GM19463 (cell line): ENCODE results near the gene FAM174A.

ENCODE experiments used
- ATAC-seq: cut with Tn5 transposase; IDR thresholded peaks from one replicate; pipeline ENCODE4 v1.9.1; 2021; ENCODE audit warnings: mild to moderate bottlenecking, moderate library complexity; ENCODE audit not compliant: unreplicated experiment

Gene FAM174A

GRCh38 chr5:100535060-100536005 is at the start of gene FAM174A:
Gene FAM174A (plus strand): TSS chr5:100535374. CDS start chr5:100535531, 157 bp downstream.
- peak; percentile 96 for ATAC-seq

GRCh38 chr5:100493996-100494395 is 41.2 kb upstream of the FAM174A start:
- ATAC-seq = no peak

GRCh38 chr5:100496296-100496695 is 38.9 kb upstream of the FAM174A start:
- no peak for ATAC-seq

GRCh38 chr5:100502684-100503083 is 32.5 kb upstream of the FAM174A start:
- no peak for ATAC-seq

- ATAC-seq = no peak
Observed at GRCh38 chr5:100505984-100506670, 29.0 kb upstream of the FAM174A start.

- peak; percentile 41 for ATAC-seq
Observed at GRCh38 chr5:100516285-100516684, 18.9 kb upstream of the FAM174A start.

GRCh38 chr5:100517301-100517974 is 17.7 kb upstream of the FAM174A start:
- no peak for ATAC-seq

GRCh38 chr5:100518377-100518776 is 16.8 kb upstream of the FAM174A start:
- no peak for ATAC-seq

- no peak for ATAC-seq
Observed at GRCh38 chr5:100519075-100519474, 16.1 kb upstream of the FAM174A start.

- ATAC-seq = no peak
Observed at GRCh38 chr5:100520348-100520747, 14.8 kb upstream of the FAM174A start.

GRCh38 chr5:100537946-100538345 is 2.8 kb downstream of the FAM174A start:
- ATAC-seq = no peak

GRCh38 chr5:100539519-100539918 is 4.3 kb downstream of the FAM174A start:
- no peak for ATAC-seq

- ATAC-seq = no peak
Observed at GRCh38 chr5:100542086-100542485, 6.9 kb downstream of the FAM174A start.

- no peak for ATAC-seq
Observed at GRCh38 chr5:100546001-100546400, 10.8 kb downstream of the FAM174A start.

- peak; percentile 93 for ATAC-seq
Observed at GRCh38 chr5:100550531-100551051, 15.4 kb downstream of the FAM174A start.

- no peak for ATAC-seq
Observed at GRCh38 chr5:100551183-100551582, 16.0 kb downstream of the FAM174A start.

- ATAC-seq = no peak
Observed at GRCh38 chr5:100553209-100553608, 18.0 kb downstream of the FAM174A start.

GRCh38 chr5:100560860-100561259 is 25.7 kb downstream of the FAM174A start:
- no peak for ATAC-seq

GRCh38 chr5:100562821-100563220 is 27.6 kb downstream of the FAM174A start:
- no peak for ATAC-seq

- no peak for ATAC-seq
Observed at GRCh38 chr5:100566382-100567141, 31.4 kb downstream of the FAM174A start.
